H1 (cell line): ENCODE data around the gene MYL6. TPM values are rescaled to one million over a fixed set of nuclear protein-coding genes. Genes with fewer than 3 reads are reported as not detected.
A peak's percentile ranks its signal among the peaks of the same experiment; 100 is the strongest.

Source experiments
- ATF2 ChIP-seq: IDR thresholded peaks from 2 replicates; pipeline ENCODE4 v1.6.1; 2012; ENCODE audit warnings: low read length, inconsistent platforms
- BCL11A ChIP-seq, 2 experiments: IDR thresholded peaks; one replicate each; pipeline ENCODE4 v1.6.1; 2011; ENCODE audit warnings: low read depth in 2 of 2, low read length in 2 of 2, mild to moderate bottlenecking in 2 of 2
- CEBPB ChIP-seq: IDR thresholded peaks from 2 replicates; pipeline ENCODE4 v1.6.1; 2012; ENCODE audit warnings: low read depth, low read length
- CHD2 ChIP-seq: IDR thresholded peaks from 2 replicates; pipeline ENCODE4 v1.6.1; 2012; ENCODE audit warnings: low read length, improper control_type of control experiment
- CREB1 ChIP-seq: IDR thresholded peaks from 2 replicates; pipeline ENCODE4 v1.6.1; 2012; ENCODE audit warnings: inconsistent platforms
- CTBP2 ChIP-seq: IDR thresholded peaks from 2 replicates; pipeline ENCODE4 v1.7.0; 2011; ENCODE audit warnings: borderline replicate concordance, mild to moderate bottlenecking, moderate library complexity, mixed read lengths, low read length; ENCODE audit not compliant: insufficient read depth, insufficient read length
- EGR1 ChIP-seq: IDR thresholded peaks from 2 replicates; pipeline ENCODE4 v1.6.1; 2011; ENCODE audit warnings: low read depth, low read length, borderline replicate concordance
- EP300 ChIP-seq, 2 experiments: IDR thresholded peaks; 1 replicate in 1 of 2; 2 replicates in 1 of 2; pipeline ENCODE4 v1.6.1; 2011 to 2012; ENCODE audit warnings: low read depth in 2 of 2, low read length in 2 of 2, mild to moderate bottlenecking in 2 of 2, borderline replicate concordance in 1 of 2, inconsistent platforms in 1 of 2, moderate library complexity in 1 of 2
- EZH2 ChIP-seq: fragments of 200-600 bp; sonication (generic); IDR thresholded peaks from 2 replicates; pipeline ENCODE4 v1.7.1; 2012; ENCODE audit warnings: low read depth, mild to moderate bottlenecking, moderate library complexity, low read length, inconsistent platforms; ENCODE audit not compliant: severe bottlenecking
- GABPA ChIP-seq: IDR thresholded peaks from 2 replicates; pipeline ENCODE4 v1.6.1; 2011; ENCODE audit warnings: mild to moderate bottlenecking, low read length, moderate library complexity, borderline replicate concordance; ENCODE audit not compliant: insufficient read depth
- HDAC6 ChIP-seq: IDR thresholded peaks from one replicate; pipeline ENCODE4 v1.7.1; 2012; ENCODE audit warnings: low read depth, mild to moderate bottlenecking, inconsistent platforms, low read length, moderate library complexity
- JUN ChIP-seq: IDR thresholded peaks from 2 replicates; pipeline ENCODE4 v1.6.1; 2011; ENCODE audit warnings: low read depth, mild to moderate bottlenecking, improper control_type of control experiment, low read length
- KDM5A ChIP-seq: fragments of 200-600 bp; IDR thresholded peaks from 2 replicates; pipeline ENCODE4 v1.7.1; 2012; ENCODE audit warnings: mild to moderate bottlenecking, low read length, inconsistent platforms, mixed read lengths
- RAD21 ChIP-seq, 2 experiments: IDR thresholded peaks in 1 of 2; conservative IDR thresholded peaks in 1 of 2; 2 replicates each; pipeline ENCODE4 v1.6.1; 2011; ENCODE audit warnings: low read depth in 2 of 2, low read length in 2 of 2, improper control_type of control experiment in 1 of 2, inconsistent platforms in 1 of 2, mild to moderate bottlenecking in 1 of 2, moderate library complexity in 1 of 2
- RBBP5 ChIP-seq: IDR thresholded peaks from 2 replicates; pipeline ENCODE4 v1.7.1; 2012; ENCODE audit warnings: low read depth, mild to moderate bottlenecking, inconsistent platforms, low read length, moderate library complexity, borderline replicate concordance
- RFX5 ChIP-seq: IDR thresholded peaks from 2 replicates; pipeline ENCODE4 v1.6.1; 2011; ENCODE audit warnings: low read depth, low read length, improper control_type of control experiment, borderline replicate concordance
- RNF2 ChIP-seq: fragments of 200-900, 300-1000 bp; sonication (generic); IDR thresholded peaks from 2 replicates; pipeline ENCODE4 v1.7.1; 2016; ENCODE audit warnings: borderline replicate concordance, low read depth, mild to moderate bottlenecking, antibody characterized with exemption, low read length; ENCODE audit not compliant: poor library complexity, severe bottlenecking; ENCODE audit errors: missing control alignments
- SP4 ChIP-seq: IDR thresholded peaks from 2 replicates; pipeline ENCODE4 v1.6.1; 2012; ENCODE audit warnings: low read length, inconsistent platforms
- YY1 ChIP-seq: IDR thresholded peaks from 2 replicates; pipeline ENCODE4 v1.6.1; 2011; ENCODE audit warnings: low read depth, mild to moderate bottlenecking, low read length
- polyA plus RNA-seq, 7 experiments: library from polyadenylated mRNA; depleted of rRNA in 3 of 7; stranded (reverse) in 5 of 7; unstranded in 2 of 7; fragments of >200 nt in 5 of 7; fragments of 200-250 nt in 2 of 7; gene quantifications; 1 replicate in 5 of 7; 2 replicates in 1 of 7; 4 replicates in 1 of 7; pipeline versions ENCODE4 v1.2.1 to v1.2.3, GENCODE V29; 2011 to 2013; ENCODE audit warnings: missing spikeins in 2 of 7, mixed read lengths in 2 of 7
- total RNA-seq: library from RNA; stranded (reverse); fragmentation: NEBNext Ultra II Directional; extraction: Animal tissue kit (Norgen Biotek cat#: 25700); gene quantifications from 2 replicates; pipeline ENCODE4 v1.2.1, GENCODE V29; 2021

MYL6 gene
- total and polyA plus RNA-seq, 2 of the 8 experiments (the other 6 are each of a cell fraction or from before 2014, with no cell fraction given), result 1,130 to 2,279 TPM

- TF ChIP-seq RNF2 (no peak), GABPA (peak; percentile 88; the same call in 1 of the 2 replicates), RAD21 (IDR thresholded peaks at IDR 0.05 in 1 of 2, conservative IDR thresholded peaks at IDR 0.05 in 1 of 2; ENCODE audit: low read depth in 2 of 2, low read length in 2 of 2) (peak in 1 of 2 experiments; percentile 10; a peak in 1 of 4 replicates), CTBP2 (no peak), JUN (no peak), EGR1 (peak; percentile 99), ATF2 (peak; percentile 96), CHD2 (peak; percentile 65; the same call in 1 of the 2 replicates), KDM5A (no peak; the same call in 1 of the 2 replicates), RFX5 (no peak), BCL11A (IDR thresholded peaks at IDR 0.05; ENCODE audit: low read depth in 2 of 2, low read length in 2 of 2) (peak; percentile 24 to 34), CEBPB (no peak), EP300 (IDR thresholded peaks at IDR 0.05; ENCODE audit: borderline replicate concordance in 1 of 2, low read depth in 2 of 2, low read length in 2 of 2) (peak; percentile 2 to 64; a peak in 2 of 3 replicates), YY1 (no peak), EZH2 (no peak), SP4 (peak; percentile 86; the same call in 1 of the 2 replicates), HDAC6 (no peak), CREB1 (peak; percentile 77), RBBP5 (no peak)
Observed at GRCh38 chr12:56117778-56118687, 40.1 kb upstream of the MYL6 start, which contains the start of gene ZC3H10 (continued).
